ENCODE measurements around the gene CDIP1.

- no peak for TF ChIP-seq GATA2 (IDR thresholded peaks at IDR 0.05; ENCODE audit: low read depth, low read length)
- no peak for TF ChIP-seq GATA3 (IDR thresholded peaks at IDR 0.05; ENCODE audit: low read depth, low read length)
Observed at GRCh38 chr16:4510747-4511426, 27.7 kb downstream of the CDIP1 start.

Data from SH-SY5Y (cell line).